Measurements from ENCODE around the gene ASCL5.

ASCL5 gene

DNA sequence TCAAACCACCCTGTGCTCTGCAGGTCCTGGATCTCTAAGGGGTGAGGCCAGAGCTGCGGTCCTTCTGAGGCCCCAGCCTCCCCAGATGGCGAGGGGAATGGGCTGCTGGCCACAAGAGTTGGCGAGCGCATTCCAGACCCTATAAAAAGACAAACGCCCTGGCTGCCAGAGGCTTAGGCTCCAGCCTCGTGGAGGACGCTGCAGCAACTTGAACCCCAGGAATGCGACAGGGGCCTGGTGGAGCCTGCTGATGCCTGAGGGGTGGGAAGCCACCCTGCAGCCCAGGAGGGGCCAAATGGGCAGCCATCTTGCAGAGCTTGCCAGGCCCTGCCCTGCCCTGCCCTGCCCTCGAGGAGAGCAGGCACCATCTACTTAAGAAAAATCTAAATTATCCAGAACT is 23.3 kb downstream of the ASCL5 start:
- H3K9me3 ChIP-seq (ENCODE audit: insufficient read depth, low read length) = no peaks in the 10 kb centered on the region
- H3F3A ChIP-seq (ENCODE audit: insufficient read depth) = no peaks in the 10 kb centered on the region
- H3K9ac ChIP-seq (ENCODE audit: low read length) = no peak overlapping the region
- H3K79me2 ChIP-seq (ENCODE audit: insufficient read depth, low read length) = no peaks in the 10 kb centered on the region
- no peak overlapping the region for H2AFZ ChIP-seq (ENCODE audit: low read depth, low read length, severe bottlenecking)
- no peaks in the 10 kb centered on the region for H3K36me3 ChIP-seq (ENCODE audit: low read length)
- H4K20me1 ChIP-seq (ENCODE audit: low read depth, low read length) = no peaks in the 10 kb centered on the region; the same call in 1 of the 2 replicates
- TF ChIP-seq, protein P1, sequence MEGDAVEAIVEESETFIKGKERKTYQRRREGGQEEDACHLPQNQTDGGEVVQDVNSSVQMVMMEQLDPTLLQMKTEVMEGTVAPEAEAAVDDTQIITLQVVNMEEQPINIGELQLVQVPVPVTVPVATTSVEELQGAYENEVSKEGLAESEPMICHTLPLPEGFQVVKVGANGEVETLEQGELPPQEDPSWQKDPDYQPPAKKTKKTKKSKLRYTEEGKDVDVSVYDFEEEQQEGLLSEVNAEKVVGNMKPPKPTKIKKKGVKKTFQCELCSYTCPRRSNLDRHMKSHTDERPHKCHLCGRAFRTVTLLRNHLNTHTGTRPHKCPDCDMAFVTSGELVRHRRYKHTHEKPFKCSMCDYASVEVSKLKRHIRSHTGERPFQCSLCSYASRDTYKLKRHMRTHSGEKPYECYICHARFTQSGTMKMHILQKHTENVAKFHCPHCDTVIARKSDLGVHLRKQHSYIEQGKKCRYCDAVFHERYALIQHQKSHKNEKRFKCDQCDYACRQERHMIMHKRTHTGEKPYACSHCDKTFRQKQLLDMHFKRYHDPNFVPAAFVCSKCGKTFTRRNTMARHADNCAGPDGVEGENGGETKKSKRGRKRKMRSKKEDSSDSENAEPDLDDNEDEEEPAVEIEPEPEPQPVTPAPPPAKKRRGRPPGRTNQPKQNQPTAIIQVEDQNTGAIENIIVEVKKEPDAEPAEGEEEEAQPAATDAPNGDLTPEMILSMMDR (IDR thresholded peaks at IDR 0.05; ENCODE audit: insufficient read depth, low read length, poor library complexity, severe bottlenecking) = no peak
- no peak for TF ChIP-seq EZH2phosphoT487 (conservative IDR thresholded peaks at IDR 0.05; ENCODE audit: low read length)
- H3K4me2 ChIP-seq (ENCODE audit: low read depth, low read length, poor library complexity, severe bottlenecking) = no peak overlapping the region
- H3K9me2 ChIP-seq (replicated peaks; ENCODE audit: insufficient read depth, low read length) = no peaks in the 10 kb centered on the region
- H3K27ac ChIP-seq (ENCODE audit: low read depth, low read length) = no peak overlapping the region
- H3K4me3 ChIP-seq (ENCODE audit: insufficient read depth, low read length, poor library complexity, severe bottlenecking) = no peak overlapping the region
- H3K27me3 ChIP-seq (ENCODE audit: low read length) = no peaks in the 10 kb centered on the region

DNA sequence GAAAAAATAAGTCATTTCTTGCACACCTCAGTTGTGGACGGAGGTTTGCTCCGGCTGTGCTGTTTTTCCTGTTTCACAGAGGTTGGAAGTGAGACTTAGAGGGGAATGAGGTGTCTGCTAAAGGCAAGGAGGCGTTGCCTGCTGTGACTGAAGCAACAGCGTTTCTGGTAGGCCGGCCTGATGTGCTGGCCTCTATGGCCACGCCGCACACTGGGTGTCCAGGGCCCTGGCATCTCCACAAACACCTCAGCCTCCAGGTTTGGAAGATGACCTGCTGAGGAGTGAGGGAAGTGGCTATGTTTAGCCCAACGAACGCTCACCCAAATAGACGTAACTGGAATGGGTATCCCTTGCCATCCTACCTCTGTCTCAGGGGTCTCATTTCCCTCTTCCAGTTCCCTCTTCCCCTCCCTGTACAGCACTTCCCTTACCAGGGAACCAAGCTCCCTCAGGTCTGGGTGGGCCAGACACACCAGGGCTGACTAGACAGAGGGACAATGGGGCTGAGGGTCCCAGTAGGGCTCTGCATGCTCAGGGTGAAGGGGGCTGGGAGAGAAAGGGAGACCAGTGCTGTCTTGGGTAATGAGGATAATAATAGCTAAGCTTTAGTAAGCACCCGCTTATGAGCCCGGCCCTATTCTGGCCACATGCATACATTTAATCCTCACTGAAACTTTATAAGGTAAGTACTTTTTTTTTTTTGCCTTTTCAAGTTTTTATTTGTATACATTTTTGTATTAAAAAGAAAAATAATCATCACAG is 26.6 kb downstream of the ASCL5 start:
- Histone ChIP-seq H2AFZ (ENCODE audit: low read depth, low read length, severe bottlenecking) (no peak overlapping the region), H3K9ac (ENCODE audit: low read length) (no peak overlapping the region), H3K9me3 (ENCODE audit: insufficient read depth, low read length) (no peaks in the 10 kb centered on the region), H3K4me2 (ENCODE audit: low read depth, low read length, poor library complexity, severe bottlenecking) (no peak overlapping the region), H4K20me1 (ENCODE audit: low read depth, low read length) (no peaks in the 10 kb centered on the region), H3K9me2 (replicated peaks; ENCODE audit: insufficient read depth, low read length) (no peaks in the 10 kb centered on the region), H3K27me3 (ENCODE audit: low read length) (no peaks in the 10 kb centered on the region), H3K36me3 (ENCODE audit: low read length) (no peaks in the 10 kb centered on the region), H3F3A (ENCODE audit: insufficient read depth) (no peaks in the 10 kb centered on the region), H3K79me2 (ENCODE audit: insufficient read depth, low read length) (no peaks in the 10 kb centered on the region), H3K27ac (ENCODE audit: low read depth, low read length) (no peak overlapping the region), H3K4me3 (ENCODE audit: insufficient read depth, low read length, poor library complexity, severe bottlenecking) (no peak overlapping the region)
- TF ChIP-seq, protein P1 (IDR thresholded peaks at IDR 0.05; ENCODE audit: insufficient read depth, low read length, poor library complexity, severe bottlenecking) = no peak
- no peak for TF ChIP-seq EZH2phosphoT487 (conservative IDR thresholded peaks at IDR 0.05; ENCODE audit: low read length)

DNA sequence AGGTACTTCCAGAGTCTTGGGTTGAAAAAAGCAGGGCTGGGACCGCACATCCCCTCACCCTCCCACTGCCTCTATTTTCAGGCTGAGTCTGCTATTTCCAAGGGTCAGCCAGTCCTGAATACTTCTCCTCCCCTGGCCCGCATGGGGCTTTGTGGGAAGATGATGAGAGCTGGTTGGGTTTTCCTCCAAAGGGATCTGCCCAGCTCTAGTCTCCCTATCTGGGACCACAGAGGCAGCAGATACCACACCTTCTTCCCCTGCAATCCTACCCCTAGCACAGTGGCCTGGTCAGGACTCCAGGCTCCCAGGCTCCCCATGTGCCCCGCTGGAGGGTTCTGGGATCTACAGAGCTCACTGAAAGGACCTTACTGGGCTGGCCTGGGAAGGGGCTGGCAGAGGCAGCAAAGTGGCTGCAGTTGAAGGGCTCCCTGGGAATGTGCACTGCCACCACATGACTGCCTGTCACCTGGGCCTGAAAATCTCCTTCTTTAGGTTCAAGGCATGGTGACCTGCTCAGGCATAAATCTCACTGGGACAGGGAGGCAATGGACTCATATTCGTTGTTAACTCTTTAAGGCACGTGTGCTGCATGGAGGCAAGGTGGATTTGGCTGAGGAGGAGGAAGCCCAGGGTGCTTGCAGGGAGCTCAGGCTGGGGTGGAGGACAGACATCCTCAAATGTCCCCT is 27.8 kb downstream of the ASCL5 start:
- TF ChIP-seq, protein P1 (IDR thresholded peaks at IDR 0.05; ENCODE audit: insufficient read depth, low read length, poor library complexity, severe bottlenecking) = no peak
- TF ChIP-seq EZH2phosphoT487 (conservative IDR thresholded peaks at IDR 0.05; ENCODE audit: low read length) = no peak
- H3K9me3 ChIP-seq (ENCODE audit: insufficient read depth, low read length) = no peaks in the 10 kb centered on the region

More for the DNA sequence above, 27.8 kb downstream of the ASCL5 start:
- no peaks in the 10 kb centered on the region for H3K36me3 ChIP-seq (ENCODE audit: low read length)
- H2AFZ ChIP-seq (ENCODE audit: low read depth, low read length, severe bottlenecking) = no peak overlapping the region
- no peaks in the 10 kb centered on the region for H3F3A ChIP-seq (ENCODE audit: insufficient read depth)
- no peak overlapping the region for H3K27ac ChIP-seq (ENCODE audit: low read depth, low read length)
- H3K4me2 ChIP-seq (ENCODE audit: low read depth, low read length, poor library complexity, severe bottlenecking) = no peak overlapping the region
- no peak overlapping the region for H3K4me3 ChIP-seq (ENCODE audit: insufficient read depth, low read length, poor library complexity, severe bottlenecking)
- no peaks in the 10 kb centered on the region for H4K20me1 ChIP-seq (ENCODE audit: low read depth, low read length)
- H3K9ac ChIP-seq (ENCODE audit: low read length) = no peak overlapping the region
- no peaks in the 10 kb centered on the region for H3K27me3 ChIP-seq (ENCODE audit: low read length)
- no peaks in the 10 kb centered on the region for H3K79me2 ChIP-seq (ENCODE audit: insufficient read depth, low read length)
- H3K9me2 ChIP-seq (replicated peaks; ENCODE audit: insufficient read depth, low read length) = no peaks in the 10 kb centered on the region
